Measurements from ENCODE around the gene LPCAT1. TPM values are rescaled to one million over a fixed set of nuclear protein-coding genes. Genes with fewer than 3 reads are reported as not detected.
"Not testable (repeated sequence)": the region's sequence is repeated elsewhere in the genome, so short reads cannot be mapped to it uniquely, and the experiment has no call there.

The LPCAT1 gene
- total RNA-seq, 5 donors from 2014 or later (not counting 1 experiment from before 2014, with no cell fraction given): 27.9 to 57.7 (median 50.3) TPM

- Mint-ChIP-seq H3K27me3 (peaks cover 7 to 10% of the 10 kb centered on the region in 2 donors), H3K9me3 (no peaks in the 10 kb centered on the region), H3K27ac (no peak overlapping the region), H3K4me3 (no peak overlapping the region), H3K4me1 (no peaks in the 10 kb centered on the region), H3K36me3 (no peaks in the 10 kb centered on the region)
- H3K27ac ChIP-seq (ENCODE audit: low read length): no peak overlapping the region
- DNase-seq (no peak), ATAC-seq (replicated peaks in 1 of 4) (no peak)
- H3K9me3 ChIP-seq: no peaks in the 10 kb centered on the region
- no peak overlapping the region for H3K4me3 ChIP-seq (ENCODE audit: control insufficient read depth in 1 of 2, extremely low read depth in 1 of 2, low read length in 1 of 2)
- ChIA-PET POLR2A (no interaction called here), CTCF (no interaction called here)
- H3K36me3 ChIP-seq (ENCODE audit: control insufficient read depth in 2 of 2, extremely low read depth in 1 of 2, insufficient read depth in 1 of 2, low read length in 1 of 2): no peaks in the 10 kb centered on the region
- H3K27me3 ChIP-seq (replicated peaks in 1 of 2; ENCODE audit: control insufficient read depth in 2 of 2, extremely low read depth in 1 of 2, insufficient read depth in 2 of 2, low read length in 1 of 2): peaks cover 0 to 24% of the 10 kb centered on the region in 2 experiments
- 80% methylated on average over 10 of the region's 10 CpGs for WGBS (ENCODE audit: insufficient coverage)
- H3K4me1 ChIP-seq (ENCODE audit: control insufficient read depth in 1 of 2, extremely low read depth in 1 of 2, insufficient read depth in 2 of 2, low read length in 2 of 2): no peaks in the 10 kb centered on the region
These were observed 37.7 kb upstream of the LPCAT1 start for GRCh38 chr5:1561402-1561929.

- CTCF ChIA-PET: interaction anchor here in 1 of 2 donors (0.6 kb wide), 1 partner anchor 40 kb away, joined by 3 read pairs; no protein-coding TSS in a partner anchor
- H3K9me3 ChIP-seq; POLR2A ChIA-PET; H3K36me3 Mint-ChIP-seq; DNase-seq; H3K4me1 ChIP-seq (ENCODE audit: control insufficient read depth in 1 of 2, extremely low read depth in 1 of 2, insufficient read depth in 2 of 2, low read length in 2 of 2); H3K27ac ChIP-seq (ENCODE audit: low read length); H3K27ac Mint-ChIP-seq; H3K4me1 Mint-ChIP-seq; H3K4me3 ChIP-seq (ENCODE audit: control insufficient read depth in 1 of 2, extremely low read depth in 1 of 2, low read length in 1 of 2); H3K4me3 Mint-ChIP-seq; H3K36me3 ChIP-seq (ENCODE audit: control insufficient read depth in 2 of 2, extremely low read depth in 1 of 2, insufficient read depth in 1 of 2, low read length in 1 of 2); H3K9me3 Mint-ChIP-seq; ATAC-seq (replicated peaks in 1 of 4): not testable (repeated sequence)
- H3K27me3 Mint-ChIP-seq: peaks cover 7 to 10% of the 10 kb centered on the region in 2 donors
- WGBS (ENCODE audit: insufficient coverage): 82% methylated on average over 11 of the region's 13 CpGs
- H3K27me3 ChIP-seq (replicated peaks in 1 of 2; ENCODE audit: control insufficient read depth in 2 of 2, extremely low read depth in 1 of 2, insufficient read depth in 2 of 2, low read length in 1 of 2): peaks cover 0 to 30% of the 10 kb centered on the region in 2 experiments
These were observed 36.7 kb upstream of the LPCAT1 start for GRCh38 chr5:1560499-1560898.

- Histone ChIP-seq H3K27ac (ENCODE audit: low read length) (no peak overlapping the region), H3K27me3 (replicated peaks in 1 of 2; ENCODE audit: control insufficient read depth in 2 of 2, extremely low read depth in 1 of 2, insufficient read depth in 2 of 2, low read length in 1 of 2) (peaks cover 0 to 41% of the 10 kb centered on the region in 2 experiments), H3K4me3 (ENCODE audit: control insufficient read depth in 1 of 2, extremely low read depth in 1 of 2, low read length in 1 of 2) (no peak overlapping the region), H3K9me3 (no peaks in the 10 kb centered on the region), H3K4me1 (ENCODE audit: control insufficient read depth in 1 of 2, extremely low read depth in 1 of 2, insufficient read depth in 2 of 2, low read length in 2 of 2) (no peaks in the 10 kb centered on the region), H3K36me3 (ENCODE audit: control insufficient read depth in 2 of 2, extremely low read depth in 1 of 2, insufficient read depth in 1 of 2, low read length in 1 of 2) (no peaks in the 10 kb centered on the region)
- peaks cover 13% of the 10 kb centered on the region in 2 donors for H3K27me3 Mint-ChIP-seq
- ChIA-PET POLR2A (no interaction called here), CTCF (no interaction called here)
- H3K27ac Mint-ChIP-seq: no peak overlapping the region
- no peak for DNase-seq
- no peaks in the 10 kb centered on the region for H3K9me3 Mint-ChIP-seq
- no peaks in the 10 kb centered on the region for H3K36me3 Mint-ChIP-seq
- no peak for ATAC-seq (replicated peaks in 1 of 4)
- no peak overlapping the region for H3K4me3 Mint-ChIP-seq
- WGBS (ENCODE audit: insufficient coverage): 65% methylated on average over 4 of the region's 6 CpGs
- H3K4me1 Mint-ChIP-seq: no peaks in the 10 kb centered on the region
These were observed 35.2 kb upstream of the LPCAT1 start for GRCh38 chr5:1558944-1559343.

GRCh38 chr5:1557114-1557873 lies 33.5 kb upstream of the LPCAT1 start:
- WGBS (ENCODE audit: insufficient coverage): 60% methylated on average over 14 of the region's 22 CpGs
- Histone ChIP-seq H3K27ac (ENCODE audit: low read length) (no peak overlapping the region), H3K4me1 (ENCODE audit: control insufficient read depth in 1 of 2, extremely low read depth in 1 of 2, insufficient read depth in 2 of 2, low read length in 2 of 2) (no peaks in the 10 kb centered on the region), H3K4me3 (ENCODE audit: control insufficient read depth in 1 of 2, extremely low read depth in 1 of 2, low read length in 1 of 2) (no peak overlapping the region), H3K36me3 (ENCODE audit: control insufficient read depth in 2 of 2, extremely low read depth in 1 of 2, insufficient read depth in 1 of 2, low read length in 1 of 2) (no peaks in the 10 kb centered on the region), H3K9me3 (no peaks in the 10 kb centered on the region), H3K27me3 (replicated peaks in 1 of 2; ENCODE audit: control insufficient read depth in 2 of 2, extremely low read depth in 1 of 2, insufficient read depth in 2 of 2, low read length in 1 of 2) (peaks cover 0 to 45% of the 10 kb centered on the region in 2 experiments)
- Mint-ChIP-seq H3K27me3 (peaks cover 13% of the 10 kb centered on the region in 2 donors), H3K9me3 (no peaks in the 10 kb centered on the region), H3K4me1 (no peaks in the 10 kb centered on the region), H3K27ac (no peak overlapping the region), H3K4me3 (no peak overlapping the region), H3K36me3 (no peaks in the 10 kb centered on the region)
- CTCF ChIA-PET: no interaction called here
- no peak for ATAC-seq (replicated peaks in 1 of 4)
- DNase-seq: no peak
- POLR2A ChIA-PET: no interaction called here

GRCh38 chr5:1555808-1556731 lies 32.3 kb upstream of the LPCAT1 start:
- WGBS (ENCODE audit: insufficient coverage): 87% methylated on average over 20 of the region's 26 CpGs
- CTCF ChIA-PET: no interaction called here
- H3K27me3 Mint-ChIP-seq: peaks cover 9 to 11% of the 10 kb centered on the region in 2 donors

GRCh38 chr5:1555011-1555807 lies 31.4 kb upstream of the LPCAT1 start:
- Histone ChIP-seq H3K4me3 (ENCODE audit: control insufficient read depth in 1 of 2, extremely low read depth in 1 of 2, low read length in 1 of 2) (no peak overlapping the region), H3K4me1 (ENCODE audit: control insufficient read depth in 1 of 2, extremely low read depth in 1 of 2, insufficient read depth in 2 of 2, low read length in 2 of 2) (no peaks in the 10 kb centered on the region), H3K27ac (ENCODE audit: low read length) (no peak overlapping the region), H3K27me3 (replicated peaks in 1 of 2; ENCODE audit: control insufficient read depth in 2 of 2, extremely low read depth in 1 of 2, insufficient read depth in 2 of 2, low read length in 1 of 2) (peaks cover 0 to 45% of the 10 kb centered on the region in 2 experiments), H3K9me3 (no peaks in the 10 kb centered on the region), H3K36me3 (ENCODE audit: control insufficient read depth in 2 of 2, extremely low read depth in 1 of 2, insufficient read depth in 1 of 2, low read length in 1 of 2) (no peaks in the 10 kb centered on the region)
- Mint-ChIP-seq H3K36me3 (no peaks in the 10 kb centered on the region), H3K9me3 (no peaks in the 10 kb centered on the region), H3K4me1 (no peaks in the 10 kb centered on the region), H3K27me3 (peaks cover 5 to 11% of the 10 kb centered on the region in 2 donors), H3K27ac (no peak overlapping the region), H3K4me3 (no peak overlapping the region)
- DNase-seq (no peak), ATAC-seq (replicated peaks in 1 of 4) (no peak)
- ChIA-PET POLR2A (no interaction called here), CTCF (no interaction called here)
- 79% methylated on average over 24 of the region's 28 CpGs for WGBS (ENCODE audit: insufficient coverage)

More at GRCh38 chr5:1555808-1556731, 32.3 kb upstream of the LPCAT1 start:
- no peak for DNase-seq
- POLR2A ChIA-PET: no interaction called here
- Histone ChIP-seq H3K9me3 (no peaks in the 10 kb centered on the region), H3K27me3 (replicated peaks in 1 of 2; ENCODE audit: control insufficient read depth in 2 of 2, extremely low read depth in 1 of 2, insufficient read depth in 2 of 2, low read length in 1 of 2) (peaks cover 0 to 45% of the 10 kb centered on the region in 2 experiments), H3K36me3 (ENCODE audit: control insufficient read depth in 2 of 2, extremely low read depth in 1 of 2, insufficient read depth in 1 of 2, low read length in 1 of 2) (no peaks in the 10 kb centered on the region), H3K4me3 (ENCODE audit: control insufficient read depth in 1 of 2, extremely low read depth in 1 of 2, low read length in 1 of 2) (no peak overlapping the region), H3K27ac (ENCODE audit: low read length) (no peak overlapping the region), H3K4me1 (ENCODE audit: control insufficient read depth in 1 of 2, extremely low read depth in 1 of 2, insufficient read depth in 2 of 2, low read length in 2 of 2) (no peaks in the 10 kb centered on the region)
- Mint-ChIP-seq H3K4me3 (no peak overlapping the region), H3K4me1 (no peaks in the 10 kb centered on the region), H3K9me3 (no peaks in the 10 kb centered on the region), H3K36me3 (no peaks in the 10 kb centered on the region), H3K27ac (no peak overlapping the region)
- ATAC-seq (replicated peaks in 1 of 4): no peak

Data from T-cell (primary cell).